GM23338 (cell line): Measurements from ENCODE around the gene TTLL3.
"Not testable (repeated sequence)": the region's sequence is repeated elsewhere in the genome, so short reads cannot be mapped to it uniquely, and the experiment has no call there.

Experiments used
- CREB1 ChIP-seq: fragments of 250-450 bp; sonication (Bioruptor Pico); IDR thresholded peaks from 2 replicates; pipeline ENCODE4 v1.5.0; 2020; ENCODE audit warnings: low read depth, mild to moderate bottlenecking, moderate library complexity
- CTCF ChIP-seq, 2 experiments: fragments of 200-600 bp in 1 of 2; sonication (generic) in 1 of 2; conservative IDR thresholded peaks; 2 replicates each; pipeline versions ENCODE4 v1.5.1 to v1.6.1; 2016 to 2017; ENCODE audit warnings: antibody characterized with exemption in 2 of 2, low read depth in 2 of 2, mild to moderate bottlenecking in 2 of 2, moderate library complexity in 1 of 2
- ETS1 ChIP-seq: IDR thresholded peaks from 2 replicates; pipeline ENCODE4 v1.6.1; 2016; ENCODE audit warnings: antibody characterized with exemption
- EZH2 ChIP-seq: fragments of 200-600 bp; sonication (generic); IDR thresholded peaks from one replicate; pipeline ENCODE4 v1.8.0; 2017; ENCODE audit warnings: antibody characterized with exemption, mild to moderate bottlenecking, low read depth; ENCODE audit not compliant: unreplicated experiment
- EZH2phosphoT487 ChIP-seq: fragments of 200-600 bp; sonication (generic); IDR thresholded peaks from one replicate; pipeline ENCODE4 v1.8.1; 2018; ENCODE audit warnings: antibody characterized with exemption; ENCODE audit not compliant: unreplicated experiment
- JUNB ChIP-seq: IDR thresholded peaks from one replicate; pipeline ENCODE4 v1.6.1; 2016; ENCODE audit warnings: antibody characterized with exemption; ENCODE audit not compliant: unreplicated experiment
- NANOG ChIP-seq: IDR thresholded peaks from 2 replicates; pipeline ENCODE4 v1.6.1; 2016; ENCODE audit warnings: antibody characterized with exemption, borderline replicate concordance
- POLR2AphosphoS5 ChIP-seq: IDR thresholded peaks from 2 replicates; pipeline ENCODE4 v1.6.1; 2016; ENCODE audit warnings: antibody characterized with exemption, low read depth
- STAT1 ChIP-seq: IDR thresholded peaks from one replicate; pipeline ENCODE4 v1.6.1; 2016; ENCODE audit warnings: antibody characterized with exemption; ENCODE audit not compliant: unreplicated experiment
- ZNF114 ChIP-seq: fragments of 250-450 bp; sonication (Bioruptor Pico); IDR thresholded peaks from 2 replicates; pipeline ENCODE4 v1.5.0; 2020; ENCODE audit warnings: mild to moderate bottlenecking, moderate library complexity
- ZNF331 ChIP-seq: fragments of 250-450 bp; sonication (Bioruptor Pico); IDR thresholded peaks from 2 replicates; pipeline ENCODE4 v1.5.0; 2020; ENCODE audit warnings: low read depth, mild to moderate bottlenecking, moderate library complexity
- ZNF462 ChIP-seq: fragments of 250-450 bp; sonication (Bioruptor Pico); IDR thresholded peaks from 2 replicates; pipeline ENCODE4 v1.5.0; 2020; ENCODE audit warnings: mild to moderate bottlenecking, moderate library complexity
- TF ChIP-seq, protein P1 (sequence below): IDR thresholded peaks from one replicate; pipeline ENCODE4 v1.6.1; 2018; ENCODE audit warnings: antibody characterized with exemption; ENCODE audit not compliant: unreplicated experiment

DNA sequence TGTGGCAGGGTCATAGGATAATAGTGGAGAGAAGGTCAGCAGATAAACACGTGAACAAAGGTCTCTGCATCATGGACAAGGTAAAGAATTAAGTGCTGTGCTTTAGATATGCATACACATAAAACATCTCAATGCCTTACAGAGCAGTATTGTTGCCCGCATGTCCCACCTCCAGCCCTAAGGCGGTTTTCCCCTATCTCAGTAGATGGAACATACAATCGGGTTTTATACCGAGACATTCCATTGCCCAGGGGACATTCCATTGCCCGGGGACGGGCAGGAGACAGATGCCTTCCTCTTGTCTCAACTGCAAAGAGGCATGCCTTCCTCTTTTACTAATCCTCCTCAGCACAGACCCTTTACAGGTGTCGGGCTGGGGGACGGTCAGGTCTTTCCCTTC is 37.8 kb downstream of the TTLL3 start:
- TF ChIP-seq CTCF (conservative IDR thresholded peaks at IDR 0.05; ENCODE audit: low read depth in 2 of 2); EZH2; POLR2AphosphoS5; JUNB; EZH2phosphoT487; ZNF331 (CRISPR knock-in tag); NANOG; CREB1; STAT1; ETS1; ZNF462 (CRISPR knock-in tag); ZNF114 (CRISPR knock-in tag): not testable (repeated sequence)
- TF ChIP-seq, protein P1, sequence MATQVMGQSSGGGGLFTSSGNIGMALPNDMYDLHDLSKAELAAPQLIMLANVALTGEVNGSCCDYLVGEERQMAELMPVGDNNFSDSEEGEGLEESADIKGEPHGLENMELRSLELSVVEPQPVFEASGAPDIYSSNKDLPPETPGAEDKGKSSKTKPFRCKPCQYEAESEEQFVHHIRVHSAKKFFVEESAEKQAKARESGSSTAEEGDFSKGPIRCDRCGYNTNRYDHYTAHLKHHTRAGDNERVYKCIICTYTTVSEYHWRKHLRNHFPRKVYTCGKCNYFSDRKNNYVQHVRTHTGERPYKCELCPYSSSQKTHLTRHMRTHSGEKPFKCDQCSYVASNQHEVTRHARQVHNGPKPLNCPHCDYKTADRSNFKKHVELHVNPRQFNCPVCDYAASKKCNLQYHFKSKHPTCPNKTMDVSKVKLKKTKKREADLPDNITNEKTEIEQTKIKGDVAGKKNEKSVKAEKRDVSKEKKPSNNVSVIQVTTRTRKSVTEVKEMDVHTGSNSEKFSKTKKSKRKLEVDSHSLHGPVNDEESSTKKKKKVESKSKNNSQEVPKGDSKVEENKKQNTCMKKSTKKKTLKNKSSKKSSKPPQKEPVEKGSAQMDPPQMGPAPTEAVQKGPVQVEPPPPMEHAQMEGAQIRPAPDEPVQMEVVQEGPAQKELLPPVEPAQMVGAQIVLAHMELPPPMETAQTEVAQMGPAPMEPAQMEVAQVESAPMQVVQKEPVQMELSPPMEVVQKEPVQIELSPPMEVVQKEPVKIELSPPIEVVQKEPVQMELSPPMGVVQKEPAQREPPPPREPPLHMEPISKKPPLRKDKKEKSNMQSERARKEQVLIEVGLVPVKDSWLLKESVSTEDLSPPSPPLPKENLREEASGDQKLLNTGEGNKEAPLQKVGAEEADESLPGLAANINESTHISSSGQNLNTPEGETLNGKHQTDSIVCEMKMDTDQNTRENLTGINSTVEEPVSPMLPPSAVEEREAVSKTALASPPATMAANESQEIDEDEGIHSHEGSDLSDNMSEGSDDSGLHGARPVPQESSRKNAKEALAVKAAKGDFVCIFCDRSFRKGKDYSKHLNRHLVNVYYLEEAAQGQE, result not testable (repeated sequence)
